Measurements from ENCODE around the gene AP1M1.

DNA sequence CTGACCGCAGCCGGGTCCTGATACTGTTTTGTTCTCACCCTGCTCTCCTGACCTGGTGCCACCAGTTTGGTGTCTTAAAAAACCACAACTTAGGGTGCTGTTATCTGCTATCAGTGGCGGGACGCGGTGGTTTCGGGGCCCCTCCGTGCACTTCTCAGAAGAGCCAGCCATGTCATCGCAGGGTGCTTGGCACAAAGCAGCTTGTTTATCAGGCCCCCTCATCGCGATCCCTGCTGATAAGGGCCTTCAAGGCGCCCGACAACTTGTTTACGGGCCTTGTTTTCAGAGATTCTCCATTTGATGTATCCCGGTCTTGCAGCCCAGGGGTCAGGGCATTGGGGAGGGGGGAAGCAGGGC, 68.9 kb downstream of the AP1M1 start:
- TF ChIP-seq ZFP37 (tag by site-specific recombination; IDR thresholded peaks at IDR 0.05) = no peak
- TF ChIP-seq, protein P1, sequence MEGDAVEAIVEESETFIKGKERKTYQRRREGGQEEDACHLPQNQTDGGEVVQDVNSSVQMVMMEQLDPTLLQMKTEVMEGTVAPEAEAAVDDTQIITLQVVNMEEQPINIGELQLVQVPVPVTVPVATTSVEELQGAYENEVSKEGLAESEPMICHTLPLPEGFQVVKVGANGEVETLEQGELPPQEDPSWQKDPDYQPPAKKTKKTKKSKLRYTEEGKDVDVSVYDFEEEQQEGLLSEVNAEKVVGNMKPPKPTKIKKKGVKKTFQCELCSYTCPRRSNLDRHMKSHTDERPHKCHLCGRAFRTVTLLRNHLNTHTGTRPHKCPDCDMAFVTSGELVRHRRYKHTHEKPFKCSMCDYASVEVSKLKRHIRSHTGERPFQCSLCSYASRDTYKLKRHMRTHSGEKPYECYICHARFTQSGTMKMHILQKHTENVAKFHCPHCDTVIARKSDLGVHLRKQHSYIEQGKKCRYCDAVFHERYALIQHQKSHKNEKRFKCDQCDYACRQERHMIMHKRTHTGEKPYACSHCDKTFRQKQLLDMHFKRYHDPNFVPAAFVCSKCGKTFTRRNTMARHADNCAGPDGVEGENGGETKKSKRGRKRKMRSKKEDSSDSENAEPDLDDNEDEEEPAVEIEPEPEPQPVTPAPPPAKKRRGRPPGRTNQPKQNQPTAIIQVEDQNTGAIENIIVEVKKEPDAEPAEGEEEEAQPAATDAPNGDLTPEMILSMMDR (tag by site-specific recombination; IDR thresholded peaks at IDR 0.05) = no peak
- TF ChIP-seq ZNF140 (tag by site-specific recombination; IDR thresholded peaks at IDR 0.05) = no peak
- no peak for TF ChIP-seq ZNF24 (tag by site-specific recombination; IDR thresholded peaks at IDR 0.05)
- no peak for TF ChIP-seq ZNF677 (tag by site-specific recombination; IDR thresholded peaks at IDR 0.05)
- TF ChIP-seq ZNF76 (tag by site-specific recombination; IDR thresholded peaks at IDR 0.05; ENCODE audit: borderline replicate concordance, low read depth) = no peak
- TF ChIP-seq ZNF555 (tag by site-specific recombination; conservative IDR thresholded peaks at IDR 0.05) = no peak
- no peak for TF ChIP-seq ZNF544 (tag by site-specific recombination; IDR thresholded peaks at IDR 0.05)
- no peak for TF ChIP-seq ZNF510 (tag by site-specific recombination; IDR thresholded peaks at IDR 0.05; ENCODE audit: insufficient replicate concordance)
- TF ChIP-seq, protein P2, sequence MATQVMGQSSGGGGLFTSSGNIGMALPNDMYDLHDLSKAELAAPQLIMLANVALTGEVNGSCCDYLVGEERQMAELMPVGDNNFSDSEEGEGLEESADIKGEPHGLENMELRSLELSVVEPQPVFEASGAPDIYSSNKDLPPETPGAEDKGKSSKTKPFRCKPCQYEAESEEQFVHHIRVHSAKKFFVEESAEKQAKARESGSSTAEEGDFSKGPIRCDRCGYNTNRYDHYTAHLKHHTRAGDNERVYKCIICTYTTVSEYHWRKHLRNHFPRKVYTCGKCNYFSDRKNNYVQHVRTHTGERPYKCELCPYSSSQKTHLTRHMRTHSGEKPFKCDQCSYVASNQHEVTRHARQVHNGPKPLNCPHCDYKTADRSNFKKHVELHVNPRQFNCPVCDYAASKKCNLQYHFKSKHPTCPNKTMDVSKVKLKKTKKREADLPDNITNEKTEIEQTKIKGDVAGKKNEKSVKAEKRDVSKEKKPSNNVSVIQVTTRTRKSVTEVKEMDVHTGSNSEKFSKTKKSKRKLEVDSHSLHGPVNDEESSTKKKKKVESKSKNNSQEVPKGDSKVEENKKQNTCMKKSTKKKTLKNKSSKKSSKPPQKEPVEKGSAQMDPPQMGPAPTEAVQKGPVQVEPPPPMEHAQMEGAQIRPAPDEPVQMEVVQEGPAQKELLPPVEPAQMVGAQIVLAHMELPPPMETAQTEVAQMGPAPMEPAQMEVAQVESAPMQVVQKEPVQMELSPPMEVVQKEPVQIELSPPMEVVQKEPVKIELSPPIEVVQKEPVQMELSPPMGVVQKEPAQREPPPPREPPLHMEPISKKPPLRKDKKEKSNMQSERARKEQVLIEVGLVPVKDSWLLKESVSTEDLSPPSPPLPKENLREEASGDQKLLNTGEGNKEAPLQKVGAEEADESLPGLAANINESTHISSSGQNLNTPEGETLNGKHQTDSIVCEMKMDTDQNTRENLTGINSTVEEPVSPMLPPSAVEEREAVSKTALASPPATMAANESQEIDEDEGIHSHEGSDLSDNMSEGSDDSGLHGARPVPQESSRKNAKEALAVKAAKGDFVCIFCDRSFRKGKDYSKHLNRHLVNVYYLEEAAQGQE (tag by site-specific recombination; IDR thresholded peaks at IDR 0.05) = no peak

Measured in HEK293 (cell line).